Progenitor cell of endocrine pancreas (in vitro differentiated cells): ENCODE results near the gene PDHB. TPM values are rescaled to one million over a fixed set of nuclear protein-coding genes. Genes with fewer than 3 reads are reported as not detected.

ENCODE experiments used
- DNase-seq: peaks from one replicate; pipeline ENCODE4 v3.0.0; 2021; ENCODE audit warnings: low spot score; ENCODE audit not compliant: unreplicated experiment
- H3K27ac Mint-ChIP-seq: 2 replicates; pipeline ENCODE4 v1.8.0; 2021; ENCODE audit warnings: mild to moderate bottlenecking, moderate library complexity, mixed read lengths
- H3K27me3 Mint-ChIP-seq: 2 replicates; pipeline ENCODE4 v1.8.0; 2021; ENCODE audit warnings: mixed read lengths
- H3K36me3 Mint-ChIP-seq: 2 replicates; pipeline ENCODE4 v1.8.0; 2022; ENCODE audit warnings: mixed read lengths; ENCODE audit not compliant: insufficient read depth
- H3K4me1 Mint-ChIP-seq: 2 replicates; pipeline ENCODE4 v1.8.0; 2021; ENCODE audit warnings: low read depth, mixed read lengths
- H3K4me3 Mint-ChIP-seq: 2 replicates; pipeline ENCODE4 v1.8.0; 2021; ENCODE audit warnings: low read depth, mild to moderate bottlenecking, moderate library complexity, mixed read lengths
- H3K9me3 Mint-ChIP-seq: 2 replicates; pipeline ENCODE4 v1.8.0; 2021; ENCODE audit warnings: low read depth, mixed read lengths
- long read RNA-seq: library from polyadenylated mRNA; unstranded; transcript quantifications from one replicate; pipeline ENCODE4 v2.0.0, GENCODE V29; 2020
- total RNA-seq: library from RNA; stranded (reverse); gene quantifications from 2 replicates; pipeline ENCODE4 v1.2.1, GENCODE V29; 2021
- TF ChIP-seq, protein P1 (sequence below): fragments of 200-600 bp; sonication (generic); IDR thresholded peaks from one replicate; pipeline ENCODE4 v1.5.0; 2021; ENCODE audit warnings: antibody characterized with exemption, mild to moderate bottlenecking; ENCODE audit not compliant: unreplicated experiment

PDHB gene
- total RNA-seq = 73.4 and 76.4 TPM in 2 replicates
- long read RNA-seq, transcript PDHB-201 (10 exons, 1,527 nt) = major isoform, 328 of 356 reads
- long read RNA-seq, transcript PDHB-203 (9 exons, 1,535 nt) = minor isoform, 9 of 356 reads
- long read RNA-seq, partial matches to known transcripts = 5 of 356 reads
- long read RNA-seq, other reads (novel, unspliced or antisense) = 11 of 356 reads

GRCh38 chr3:58433400-58434167, at the start of gene PDHB:
PDHB (minus strand) TSS chr3:58433832; CDS start chr3:58433809, 23 bp downstream.
- peaks cover 29% of the 10 kb centered on the region for H3K4me1 Mint-ChIP-seq

GRCh38 chr3:58482917-58483636, 49.4 kb upstream of the PDHB start:
- TF ChIP-seq, protein P1, sequence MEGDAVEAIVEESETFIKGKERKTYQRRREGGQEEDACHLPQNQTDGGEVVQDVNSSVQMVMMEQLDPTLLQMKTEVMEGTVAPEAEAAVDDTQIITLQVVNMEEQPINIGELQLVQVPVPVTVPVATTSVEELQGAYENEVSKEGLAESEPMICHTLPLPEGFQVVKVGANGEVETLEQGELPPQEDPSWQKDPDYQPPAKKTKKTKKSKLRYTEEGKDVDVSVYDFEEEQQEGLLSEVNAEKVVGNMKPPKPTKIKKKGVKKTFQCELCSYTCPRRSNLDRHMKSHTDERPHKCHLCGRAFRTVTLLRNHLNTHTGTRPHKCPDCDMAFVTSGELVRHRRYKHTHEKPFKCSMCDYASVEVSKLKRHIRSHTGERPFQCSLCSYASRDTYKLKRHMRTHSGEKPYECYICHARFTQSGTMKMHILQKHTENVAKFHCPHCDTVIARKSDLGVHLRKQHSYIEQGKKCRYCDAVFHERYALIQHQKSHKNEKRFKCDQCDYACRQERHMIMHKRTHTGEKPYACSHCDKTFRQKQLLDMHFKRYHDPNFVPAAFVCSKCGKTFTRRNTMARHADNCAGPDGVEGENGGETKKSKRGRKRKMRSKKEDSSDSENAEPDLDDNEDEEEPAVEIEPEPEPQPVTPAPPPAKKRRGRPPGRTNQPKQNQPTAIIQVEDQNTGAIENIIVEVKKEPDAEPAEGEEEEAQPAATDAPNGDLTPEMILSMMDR = no peak
- Mint-ChIP-seq H3K36me3 (peaks cover 1% of the 10 kb centered on the region), H3K4me3 (no peak overlapping the region), H3K4me1 (peaks cover 14% of the 10 kb centered on the region), H3K27ac (no peak overlapping the region), H3K27me3 (peaks cover 14% of the 10 kb centered on the region), H3K9me3 (peaks cover 10% of the 10 kb centered on the region)
- no peak for DNase-seq

More at GRCh38 chr3:58433400-58434167, at the start of gene PDHB:
- no peaks in the 10 kb centered on the region for H3K27me3 Mint-ChIP-seq
- peak; percentile 80 for DNase-seq
- TF ChIP-seq, protein P1 = no peak
- peak within 1 kb of the TSS; percentile 91 for H3K4me3 Mint-ChIP-seq
- peaks cover 14% of the 10 kb centered on the region for H3K36me3 Mint-ChIP-seq
- peak within 1 kb of the TSS; percentile 98 for H3K27ac Mint-ChIP-seq
- H3K9me3 Mint-ChIP-seq = no peaks in the 10 kb centered on the region

GRCh38 chr3:58480309-58480708, 46.7 kb upstream of the PDHB start:
- Mint-ChIP-seq H3K4me3 (no peak overlapping the region), H3K27ac (no peak overlapping the region), H3K36me3 (peaks cover 1% of the 10 kb centered on the region), H3K4me1 (peaks cover 2% of the 10 kb centered on the region), H3K27me3 (no peaks in the 10 kb centered on the region), H3K9me3 (peaks cover 10% of the 10 kb centered on the region)
- TF ChIP-seq, protein P1 = no peak
- DNase-seq = no peak

- H3K4me1 Mint-ChIP-seq = peaks cover 5% of the 10 kb centered on the region
- H3K36me3 Mint-ChIP-seq = peaks cover 1% of the 10 kb centered on the region
- no peak overlapping the region for H3K4me3 Mint-ChIP-seq
- DNase-seq = no peak
- H3K27ac Mint-ChIP-seq = no peak overlapping the region
- TF ChIP-seq, protein P1 = no peak
- peaks cover 10% of the 10 kb centered on the region for H3K9me3 Mint-ChIP-seq
- H3K27me3 Mint-ChIP-seq = no peaks in the 10 kb centered on the region
Measured at GRCh38 chr3:58478781-58479180, 45.1 kb upstream of the PDHB start.

DNA sequence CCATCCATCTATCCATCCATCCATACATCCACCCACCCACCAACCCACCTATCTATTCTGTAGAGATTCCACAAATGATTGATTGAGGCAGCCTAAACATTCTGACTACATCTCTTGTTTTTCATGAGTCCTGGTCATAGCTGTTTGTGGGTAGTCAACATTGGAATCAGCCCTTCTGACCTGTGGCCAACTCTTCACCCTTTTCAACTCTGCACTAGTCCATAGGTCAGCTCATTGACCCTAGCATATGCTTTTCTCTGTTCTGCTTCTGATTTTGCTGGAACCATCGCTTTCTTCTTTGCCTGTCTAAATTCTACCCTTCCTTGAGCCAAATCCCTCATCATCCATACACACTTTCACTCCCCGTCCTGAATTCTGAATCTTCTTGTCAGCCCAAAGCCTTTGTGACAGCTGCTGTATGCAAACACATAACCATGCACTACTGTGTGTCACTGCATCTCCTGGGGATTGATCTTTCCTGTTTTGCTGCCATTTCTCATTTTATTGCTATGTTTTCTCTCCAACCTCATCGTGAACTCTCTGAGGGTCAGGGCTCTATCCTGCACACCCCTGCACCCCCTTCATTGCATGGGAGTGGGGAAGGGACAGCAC, 41.4 kb upstream of the PDHB start:
- H3K4me1 Mint-ChIP-seq = peaks cover 19% of the 10 kb centered on the region
- TF ChIP-seq, protein P1 = no peak
- no peak overlapping the region for H3K4me3 Mint-ChIP-seq

More for the DNA sequence above, 41.4 kb upstream of the PDHB start:
- H3K27me3 Mint-ChIP-seq = no peaks in the 10 kb centered on the region
- H3K27ac Mint-ChIP-seq = no peak overlapping the region
- H3K9me3 Mint-ChIP-seq = peaks cover 8% of the 10 kb centered on the region
- H3K36me3 Mint-ChIP-seq = peaks cover 1% of the 10 kb centered on the region
- DNase-seq = no peak
